ENCODE data around the gene DPH5.

DPH5 gene

DNA sequence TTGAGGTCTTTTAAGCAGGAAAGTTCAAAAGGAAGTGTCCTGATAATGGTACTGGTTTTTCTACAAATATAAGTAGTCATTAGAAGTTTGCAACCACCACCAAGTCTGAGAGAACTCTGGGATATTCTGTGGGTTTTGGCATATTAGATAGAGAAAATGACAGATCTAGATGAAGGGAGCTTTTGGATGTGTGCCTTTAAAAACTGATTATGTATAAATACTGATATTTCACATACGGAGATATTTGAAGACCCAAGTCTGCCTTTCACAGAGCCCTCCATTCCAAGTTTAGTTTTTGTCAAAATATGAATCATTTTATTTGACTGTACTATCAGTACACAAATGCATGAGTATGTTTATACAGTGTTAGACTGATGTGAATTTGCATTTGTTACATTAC is 48.6 kb downstream of the DPH5 start:
- DNase-seq (ENCODE audit: low read depth) = no peak
- TF ChIP-seq, protein P1, sequence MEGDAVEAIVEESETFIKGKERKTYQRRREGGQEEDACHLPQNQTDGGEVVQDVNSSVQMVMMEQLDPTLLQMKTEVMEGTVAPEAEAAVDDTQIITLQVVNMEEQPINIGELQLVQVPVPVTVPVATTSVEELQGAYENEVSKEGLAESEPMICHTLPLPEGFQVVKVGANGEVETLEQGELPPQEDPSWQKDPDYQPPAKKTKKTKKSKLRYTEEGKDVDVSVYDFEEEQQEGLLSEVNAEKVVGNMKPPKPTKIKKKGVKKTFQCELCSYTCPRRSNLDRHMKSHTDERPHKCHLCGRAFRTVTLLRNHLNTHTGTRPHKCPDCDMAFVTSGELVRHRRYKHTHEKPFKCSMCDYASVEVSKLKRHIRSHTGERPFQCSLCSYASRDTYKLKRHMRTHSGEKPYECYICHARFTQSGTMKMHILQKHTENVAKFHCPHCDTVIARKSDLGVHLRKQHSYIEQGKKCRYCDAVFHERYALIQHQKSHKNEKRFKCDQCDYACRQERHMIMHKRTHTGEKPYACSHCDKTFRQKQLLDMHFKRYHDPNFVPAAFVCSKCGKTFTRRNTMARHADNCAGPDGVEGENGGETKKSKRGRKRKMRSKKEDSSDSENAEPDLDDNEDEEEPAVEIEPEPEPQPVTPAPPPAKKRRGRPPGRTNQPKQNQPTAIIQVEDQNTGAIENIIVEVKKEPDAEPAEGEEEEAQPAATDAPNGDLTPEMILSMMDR (conservative IDR thresholded peaks at IDR 0.05; ENCODE audit: control insufficient read depth, insufficient read depth, low read depth, low read length) = no peak

DNA sequence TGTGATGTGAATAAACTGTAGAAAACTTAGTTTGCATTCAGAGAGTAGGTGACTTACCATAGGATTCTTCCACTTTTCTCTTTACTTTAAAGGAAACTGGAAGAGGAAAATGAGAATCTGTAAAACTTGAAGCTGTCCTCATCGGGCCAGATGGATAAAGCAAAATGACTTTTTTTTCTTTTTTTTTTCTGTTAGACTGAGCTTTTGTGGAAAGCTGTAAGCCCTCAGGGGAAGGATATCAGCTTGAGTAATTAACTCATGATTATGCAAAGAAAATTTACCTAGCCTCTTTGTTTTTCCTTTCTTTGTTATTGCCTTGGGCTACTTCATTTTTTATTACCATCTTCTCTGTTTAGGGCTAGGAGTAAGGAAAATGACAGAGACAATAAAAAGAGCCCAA is 53.4 kb downstream of the DPH5 start:
- no peak overlapping the region for H3K4me3 ChIP-seq (ENCODE audit: control insufficient read depth, low read depth, low read length)
- TF ChIP-seq, protein P1 (conservative IDR thresholded peaks at IDR 0.05; ENCODE audit: control insufficient read depth, insufficient read depth, low read depth, low read length) = no peak
- DNase-seq (ENCODE audit: low read depth) = no peak

More for the DNA sequence above, 48.6 kb downstream of the DPH5 start:
- H3K4me3 ChIP-seq (ENCODE audit: control insufficient read depth, low read depth, low read length) = no peak overlapping the region

DNA sequence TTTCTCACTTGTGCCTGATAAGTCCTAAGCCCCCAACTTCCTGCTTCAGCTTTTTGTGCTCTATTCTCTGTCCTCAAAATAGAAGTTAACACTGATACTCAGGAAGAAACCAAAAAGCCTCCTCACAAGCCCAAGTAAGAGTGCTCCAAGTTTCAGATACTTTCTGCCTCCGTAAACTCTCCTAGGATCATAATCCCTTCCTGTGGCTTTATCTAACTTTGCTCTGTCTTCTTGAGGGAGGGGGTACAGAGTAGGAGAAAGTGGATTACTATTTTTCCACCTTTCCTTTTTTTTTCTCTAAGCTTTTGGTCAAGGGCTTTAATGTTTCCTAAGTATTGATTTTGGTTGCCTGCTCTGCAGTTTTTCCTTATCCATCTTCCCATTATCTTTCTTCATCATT is 54.6 kb downstream of the DPH5 start:
- no peak overlapping the region for H3K4me3 ChIP-seq (ENCODE audit: control insufficient read depth, low read depth, low read length)
- TF ChIP-seq, protein P1 (conservative IDR thresholded peaks at IDR 0.05; ENCODE audit: control insufficient read depth, insufficient read depth, low read depth, low read length) = no peak
- DNase-seq (ENCODE audit: low read depth) = no peak

DNA sequence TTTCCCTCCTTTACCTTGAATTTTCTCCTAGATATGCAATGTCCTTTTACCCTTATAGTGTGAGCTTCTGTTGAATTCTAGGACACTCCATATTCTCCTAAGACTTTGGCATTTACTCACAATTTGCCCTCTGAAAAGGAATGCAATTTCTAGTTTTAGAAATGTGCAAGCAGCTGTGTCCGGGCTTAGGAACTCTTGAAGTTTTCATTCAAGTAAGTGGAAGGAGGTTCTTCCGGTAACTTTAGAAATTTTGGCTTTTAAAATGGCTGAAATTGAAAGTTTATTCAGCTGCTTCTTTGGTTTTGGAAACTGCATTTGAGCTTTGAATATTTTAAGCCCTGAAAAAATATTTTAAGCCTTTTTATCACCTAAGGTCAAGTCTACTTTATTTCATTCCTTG is 56.3 kb downstream of the DPH5 start:
- DNase-seq (ENCODE audit: low read depth) = no peak
- TF ChIP-seq, protein P1 (conservative IDR thresholded peaks at IDR 0.05; ENCODE audit: control insufficient read depth, insufficient read depth, low read depth, low read length) = no peak
- no peak overlapping the region for H3K4me3 ChIP-seq (ENCODE audit: control insufficient read depth, low read depth, low read length)

DNA sequence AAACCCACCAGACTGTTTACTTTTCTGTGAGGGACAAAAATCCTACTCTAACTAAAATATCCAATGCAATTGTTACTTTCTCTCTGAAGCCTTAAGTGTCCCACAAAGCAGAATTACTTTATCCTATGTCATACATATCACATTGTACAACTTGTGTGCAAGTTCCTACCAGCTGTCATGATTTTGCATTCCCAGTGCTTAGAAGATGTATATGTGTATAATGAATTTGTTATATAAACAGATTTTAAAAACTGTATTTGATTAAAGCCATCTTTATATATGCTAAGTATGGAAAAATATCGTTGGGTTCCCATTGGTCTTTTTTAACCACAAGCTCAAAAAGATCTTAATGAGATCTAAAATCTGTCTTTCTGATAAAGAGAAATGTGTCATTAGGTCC is 57.0 kb downstream of the DPH5 start:
- no peak overlapping the region for H3K4me3 ChIP-seq (ENCODE audit: control insufficient read depth, low read depth, low read length)
- TF ChIP-seq, protein P1 (conservative IDR thresholded peaks at IDR 0.05; ENCODE audit: control insufficient read depth, insufficient read depth, low read depth, low read length) = no peak
- no peak for DNase-seq (ENCODE audit: low read depth)

DNA sequence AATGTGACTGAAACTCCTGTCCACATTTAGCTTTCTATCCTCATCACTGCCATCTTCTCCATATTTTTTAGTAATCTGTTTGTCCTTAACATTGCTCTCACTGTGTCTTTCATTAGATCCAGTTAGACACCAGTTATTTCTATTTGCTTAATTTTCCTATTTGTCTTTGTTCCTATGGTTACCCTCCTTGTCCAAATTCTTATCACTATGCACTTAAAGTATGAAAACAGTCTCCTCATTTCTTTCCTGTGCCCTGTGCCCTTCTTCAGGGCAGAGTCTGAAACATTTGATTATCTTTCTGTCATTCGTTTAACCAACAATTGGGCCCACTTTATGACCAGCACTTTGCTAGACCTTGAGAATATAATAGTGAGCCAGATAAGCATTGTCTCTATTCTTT is 65.5 kb downstream of the DPH5 start:
- no peak overlapping the region for H3K4me3 ChIP-seq (ENCODE audit: control insufficient read depth, low read depth, low read length)
- no peak for DNase-seq (ENCODE audit: low read depth)
- TF ChIP-seq, protein P1 (conservative IDR thresholded peaks at IDR 0.05; ENCODE audit: control insufficient read depth, insufficient read depth, low read depth, low read length) = no peak

DNA sequence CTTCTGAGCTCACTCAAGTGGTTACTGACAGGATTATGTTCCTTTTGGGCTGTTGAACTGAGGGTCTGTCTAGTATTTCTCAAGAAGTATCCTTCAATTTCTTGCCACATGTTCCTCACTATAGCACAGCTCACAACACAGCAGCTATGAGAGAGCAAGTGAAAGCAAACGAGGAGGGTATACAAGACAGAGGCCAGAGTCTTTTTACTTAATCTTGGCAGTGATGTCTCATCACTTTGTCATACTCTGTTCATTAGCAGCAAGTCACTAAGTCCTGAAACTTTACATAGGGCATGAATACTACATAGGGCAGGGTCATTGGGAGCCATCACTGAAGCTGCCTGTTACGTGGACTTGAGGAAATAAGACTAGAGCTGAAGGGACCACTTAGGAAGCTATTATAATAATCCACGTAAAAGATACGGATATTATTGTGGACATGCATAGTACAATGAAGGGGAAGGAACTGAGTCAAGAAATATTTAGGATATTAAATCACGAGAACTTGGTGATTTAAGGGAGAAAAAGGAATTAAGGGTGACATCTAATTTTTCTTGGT is 66.0 kb downstream of the DPH5 start:
- no peak overlapping the region for H3K4me3 ChIP-seq (ENCODE audit: control insufficient read depth, low read depth, low read length)

More for the DNA sequence above, 66.0 kb downstream of the DPH5 start:
- DNase-seq (ENCODE audit: low read depth) = peak; percentile 38
- TF ChIP-seq, protein P1 (conservative IDR thresholded peaks at IDR 0.05; ENCODE audit: control insufficient read depth, insufficient read depth, low read depth, low read length) = no peak

All from fibroblast of mammary gland (primary cell).